Nephron progenitor cell (in vitro differentiated cells): ENCODE measurements around the gene GRM7.

Source experiments
- DNase-seq: peaks from one replicate; pipeline ENCODE4 v3.0.0; 2021
- H3K27ac Mint-ChIP-seq: 2 replicates; pipeline ENCODE4 v1.8.0; 2021; ENCODE audit warnings: mild to moderate bottlenecking, moderate library complexity, mixed read lengths
- H3K27me3 Mint-ChIP-seq: 2 replicates; pipeline ENCODE4 v1.8.0; 2021; ENCODE audit warnings: mild to moderate bottlenecking, low read depth, mixed read lengths; ENCODE audit not compliant: poor library complexity
- H3K36me3 Mint-ChIP-seq: 2 replicates; pipeline ENCODE4 v1.8.0; 2021; ENCODE audit warnings: low read depth, mixed read lengths
- H3K4me1 Mint-ChIP-seq: 2 replicates; pipeline ENCODE4 v1.8.0; 2021; ENCODE audit warnings: mixed read lengths
- H3K4me3 Mint-ChIP-seq: 2 replicates; pipeline ENCODE4 v1.8.0; 2021; ENCODE audit warnings: mild to moderate bottlenecking, moderate library complexity, mixed read lengths
- H3K9me3 Mint-ChIP-seq: 2 replicates; pipeline ENCODE4 v1.8.0; 2021; ENCODE audit warnings: mild to moderate bottlenecking, moderate library complexity, mixed read lengths
- TF ChIP-seq, protein P1 (sequence below): fragments of 200-600 bp; sonication (generic); IDR thresholded peaks from 2 replicates; pipeline ENCODE4 v1.5.0; 2021; ENCODE audit warnings: antibody characterized with exemption

The GRM7 gene

GRCh38 chr3:7400360-7400759 is 539.4 kb downstream of the GRM7 start:
- no peak overlapping the region for H3K4me3 Mint-ChIP-seq

DNA sequence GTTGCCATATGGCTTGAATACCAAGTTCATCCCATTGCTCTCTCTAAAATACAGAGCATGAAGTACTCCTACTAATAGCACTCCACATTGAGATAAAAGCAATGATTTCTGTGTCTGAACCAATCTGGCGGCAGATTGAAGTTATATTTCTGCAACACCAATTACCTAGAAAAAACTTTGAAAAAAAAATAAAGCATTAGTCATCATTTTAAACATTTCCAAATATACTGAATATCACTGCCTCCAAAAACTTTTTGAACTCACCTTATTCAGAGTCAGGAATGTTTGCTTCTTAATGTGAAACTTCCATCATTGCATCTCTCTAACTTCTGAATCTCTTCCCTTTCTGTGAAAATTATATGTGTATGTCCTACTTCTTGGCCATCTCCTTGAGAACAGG is 540.5 kb downstream of the GRM7 start:
- no peak for DNase-seq
- Mint-ChIP-seq H3K4me3 (no peak overlapping the region), H3K36me3 (no peaks in the 10 kb centered on the region), H3K9me3 (no peaks in the 10 kb centered on the region), H3K27me3 (no peaks in the 10 kb centered on the region), H3K4me1 (peaks cover 4% of the 10 kb centered on the region), H3K27ac (no peak overlapping the region)
- TF ChIP-seq, protein P1, sequence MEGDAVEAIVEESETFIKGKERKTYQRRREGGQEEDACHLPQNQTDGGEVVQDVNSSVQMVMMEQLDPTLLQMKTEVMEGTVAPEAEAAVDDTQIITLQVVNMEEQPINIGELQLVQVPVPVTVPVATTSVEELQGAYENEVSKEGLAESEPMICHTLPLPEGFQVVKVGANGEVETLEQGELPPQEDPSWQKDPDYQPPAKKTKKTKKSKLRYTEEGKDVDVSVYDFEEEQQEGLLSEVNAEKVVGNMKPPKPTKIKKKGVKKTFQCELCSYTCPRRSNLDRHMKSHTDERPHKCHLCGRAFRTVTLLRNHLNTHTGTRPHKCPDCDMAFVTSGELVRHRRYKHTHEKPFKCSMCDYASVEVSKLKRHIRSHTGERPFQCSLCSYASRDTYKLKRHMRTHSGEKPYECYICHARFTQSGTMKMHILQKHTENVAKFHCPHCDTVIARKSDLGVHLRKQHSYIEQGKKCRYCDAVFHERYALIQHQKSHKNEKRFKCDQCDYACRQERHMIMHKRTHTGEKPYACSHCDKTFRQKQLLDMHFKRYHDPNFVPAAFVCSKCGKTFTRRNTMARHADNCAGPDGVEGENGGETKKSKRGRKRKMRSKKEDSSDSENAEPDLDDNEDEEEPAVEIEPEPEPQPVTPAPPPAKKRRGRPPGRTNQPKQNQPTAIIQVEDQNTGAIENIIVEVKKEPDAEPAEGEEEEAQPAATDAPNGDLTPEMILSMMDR, result no peak

More at GRCh38 chr3:7400360-7400759, 539.4 kb downstream of the GRM7 start:
- no peak overlapping the region for H3K27ac Mint-ChIP-seq
- no peaks in the 10 kb centered on the region for H3K9me3 Mint-ChIP-seq
- TF ChIP-seq, protein P1, result no peak
- H3K4me1 Mint-ChIP-seq, result peaks cover 4% of the 10 kb centered on the region
- H3K27me3 Mint-ChIP-seq, result no peaks in the 10 kb centered on the region
- DNase-seq, result no peak
- H3K36me3 Mint-ChIP-seq, result no peaks in the 10 kb centered on the region

GRCh38 chr3:7407107-7407506 is 546.2 kb downstream of the GRM7 start:
- H3K9me3 Mint-ChIP-seq, result no peaks in the 10 kb centered on the region
- H3K27ac Mint-ChIP-seq, result no peak overlapping the region
- no peaks in the 10 kb centered on the region for H3K27me3 Mint-ChIP-seq
- no peak overlapping the region for H3K4me3 Mint-ChIP-seq
- H3K36me3 Mint-ChIP-seq, result no peaks in the 10 kb centered on the region
- TF ChIP-seq, protein P1, result no peak
- no peak for DNase-seq
- peaks cover 1% of the 10 kb centered on the region for H3K4me1 Mint-ChIP-seq

- Mint-ChIP-seq H3K27ac (no peak overlapping the region), H3K9me3 (no peaks in the 10 kb centered on the region), H3K27me3 (no peaks in the 10 kb centered on the region), H3K4me3 (no peak overlapping the region), H3K4me1 (no peaks in the 10 kb centered on the region), H3K36me3 (no peaks in the 10 kb centered on the region)
- DNase-seq, result no peak
- TF ChIP-seq, protein P1, result no peak
Observed at GRCh38 chr3:7410782-7411181, 549.9 kb downstream of the GRM7 start.

- no peaks in the 10 kb centered on the region for H3K36me3 Mint-ChIP-seq
- H3K4me1 Mint-ChIP-seq, result no peaks in the 10 kb centered on the region
- TF ChIP-seq, protein P1, result no peak
- no peak overlapping the region for H3K27ac Mint-ChIP-seq
- DNase-seq, result no peak
- no peaks in the 10 kb centered on the region for H3K9me3 Mint-ChIP-seq
- H3K27me3 Mint-ChIP-seq, result peaks cover under 1% of the 10 kb centered on the region
- H3K4me3 Mint-ChIP-seq, result no peak overlapping the region
Observed at GRCh38 chr3:7421065-7421464, 560.1 kb downstream of the GRM7 start.

- H3K36me3 Mint-ChIP-seq, result no peaks in the 10 kb centered on the region
- no peak overlapping the region for H3K27ac Mint-ChIP-seq
- peaks cover 7% of the 10 kb centered on the region for H3K27me3 Mint-ChIP-seq
- peaks cover 7% of the 10 kb centered on the region for H3K4me1 Mint-ChIP-seq
- DNase-seq, result no peak
- TF ChIP-seq, protein P1, result no peak
- H3K9me3 Mint-ChIP-seq, result no peaks in the 10 kb centered on the region
- H3K4me3 Mint-ChIP-seq, result no peak overlapping the region
Observed at GRCh38 chr3:7423036-7423435, 562.1 kb downstream of the GRM7 start.
